Right renal pelvis (tissue), 4 donors: Measurements from ENCODE around the gene NACC1. TPM values are rescaled to one million over a fixed set of nuclear protein-coding genes. Genes with fewer than 3 reads are reported as not detected.
A peak's percentile ranks its signal among the peaks of the same experiment; 100 is the strongest.
"Not testable (repeated sequence)": the region's sequence is repeated elsewhere in the genome, so short reads cannot be mapped to it uniquely, and the experiment has no call there.

Source experiments
- DNase-seq, 4 donors: peaks; one replicate each; pipeline ENCODE4 v3.0.0-alpha.2; 2013; ENCODE audit warnings: low read depth in 4 of 4, low spot score in 3 of 4, missing footprints in 1 of 4
- polyA plus RNA-seq, 4 donors: library from polyadenylated mRNA; unstranded; fragments of 120-200 nt; gene quantifications; one replicate each; pipeline ENCODE4 v1.2.1, GENCODE V29; 2013; ENCODE audit not compliant: insufficient read length in 4 of 4

Gene NACC1
- polyA plus RNA-seq, 4 donors: 23.5 to 34.5 (median 23.8) TPM

GRCh38 chr19:13138171-13138915 is 20.3 kb downstream of the NACC1 start:
- DNase-seq: no peak

GRCh38 chr19:13138916-13139198 is 20.8 kb downstream of the NACC1 start:
- DNase-seq: no peak

GRCh38 chr19:13139633-13140311 is 21.7 kb downstream of the NACC1 start:
- DNase-seq: no peak

GRCh38 chr19:13146763-13147563 is 28.9 kb downstream of the NACC1 start:
- no peak for DNase-seq

GRCh38 chr19:13149173-13149627 is 31.1 kb downstream of the NACC1 start:
- DNase-seq: not testable (repeated sequence)

- DNase-seq: peak in 2 of 4 donors; percentile 15 to 47
Observed at GRCh38 chr19:13149628-13150186, 31.6 kb downstream of the NACC1 start.

- peak; percentile 87 to 91 (median 89) for DNase-seq
Observed at GRCh38 chr19:13150187-13150930, 32.3 kb downstream of the NACC1 start, which contains the start of the genes IER2 and STX10. Gene IER2, plus strand, starts transcription at chr19:13150411. Its CDS starts 2,776 bp downstream, at chr19:13153187. Gene STX10, minus strand, starts transcription at chr19:13150375. Its CDS starts 202 bp downstream, at chr19:13150173.

GRCh38 chr19:13150931-13151604 is 33.0 kb downstream of the NACC1 start:
- DNase-seq: peak in 1 of 4 donors; percentile 35

- peak; percentile 92 to 97 (median 95) for DNase-seq
Observed at GRCh38 chr19:13151605-13152355, 33.7 kb downstream of the NACC1 start.

- no peak for DNase-seq
Observed at GRCh38 chr19:13152356-13152973, 34.4 kb downstream of the NACC1 start.

- DNase-seq: peak; percentile 91 to 95 (median 94)
Observed at GRCh38 chr19:13152974-13153568, 35.0 kb downstream of the NACC1 start.

GRCh38 chr19:13153569-13154240 is 35.6 kb downstream of the NACC1 start:
- DNase-seq: peak in 2 of 4 donors; percentile 23 to 42

- DNase-seq: peak in 3 of 4 donors; percentile 61 to 75 (median 67)
Observed at GRCh38 chr19:13154241-13154778, 36.2 kb downstream of the NACC1 start.

GRCh38 chr19:13154911-13155471 is 36.9 kb downstream of the NACC1 start:
- peak in 3 of 4 donors; percentile 62 to 78 (median 73) for DNase-seq

- peak in 3 of 4 donors; percentile 40 to 59 (median 52) for DNase-seq
Observed at GRCh38 chr19:13155472-13156359, 37.7 kb downstream of the NACC1 start.

GRCh38 chr19:13159713-13160112 is 41.6 kb downstream of the NACC1 start:
- no peak for DNase-seq
